T-helper 2 cell treated with Interferon-gamma antibody and Interleukin-4, amounts not matched to agents 100 ng/mL and 5 ng/mL, for 36 hours (primary cell): Measurements from ENCODE around the gene ZNF547. TPM values are rescaled to one million over a fixed set of nuclear protein-coding genes. Genes with fewer than 3 reads are reported as not detected.

Experiments
- intact Hi-C: fragments of 100-400 bp; cut with micrococcal nuclease; formaldehyde crosslinking; loops from one replicate; pipeline ENCODE4 v1.15.1; 2023
- total RNA-seq: library from RNA; stranded (reverse); gene quantifications from 2 replicates; pipeline ENCODE4 v1.2.3, GENCODE V29; 2022

ZNF547 gene
- 2.2 and 2.8 TPM in 2 replicates for total RNA-seq

DNA sequence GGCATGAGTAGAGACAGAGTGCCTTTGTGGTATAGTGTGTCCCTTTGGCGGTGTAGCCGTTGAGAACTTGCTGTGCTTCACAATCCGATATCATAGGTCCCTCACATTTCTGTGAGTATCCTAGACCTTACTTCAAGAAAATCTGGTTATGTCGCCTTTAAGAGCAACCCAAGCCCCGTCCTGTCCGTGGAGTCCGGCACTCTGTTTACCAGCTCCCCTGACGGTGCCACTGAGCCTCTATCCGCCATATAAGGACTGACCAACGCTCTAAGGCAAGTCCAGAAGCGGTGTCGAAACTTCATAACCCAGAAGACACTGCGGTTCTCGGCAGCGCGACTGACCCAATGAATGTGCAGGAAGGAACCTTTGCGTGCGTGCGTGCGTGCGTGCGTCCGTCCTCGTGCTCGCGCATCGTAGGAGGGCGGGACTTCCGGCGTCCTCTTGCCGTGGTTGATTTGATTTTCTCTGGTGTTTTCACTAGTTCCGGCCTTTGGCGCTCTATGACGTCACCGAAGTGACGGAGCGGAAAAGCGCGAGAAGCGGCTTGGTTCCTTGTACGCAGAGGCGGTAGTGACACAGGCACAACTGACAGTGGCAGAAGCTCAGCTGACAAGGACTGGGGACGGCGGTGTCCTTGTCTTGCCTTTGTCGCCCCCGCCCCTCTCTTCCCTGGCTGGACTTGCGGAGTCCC is at the start of gene ZNF547, which contains the start of gene TRAPPC2B:
ZNF547 (plus strand) TSS at position 555 of the 691 bp plus-strand sequence. CDS start 5,005 bp downstream, outside the sequence.
TRAPPC2B (plus strand) TSS at position 555 of the 691 bp plus-strand sequence. CDS start 1,283 bp downstream, outside the sequence.
- intact Hi-C loops = loop anchor here (1.0 to 2.0 kb wide), 11 partner anchors 12 to 456 kb away; partner anchors contain the start of genes ZNF134, ZNF17, ZNF264 and ZNF304

DNA sequence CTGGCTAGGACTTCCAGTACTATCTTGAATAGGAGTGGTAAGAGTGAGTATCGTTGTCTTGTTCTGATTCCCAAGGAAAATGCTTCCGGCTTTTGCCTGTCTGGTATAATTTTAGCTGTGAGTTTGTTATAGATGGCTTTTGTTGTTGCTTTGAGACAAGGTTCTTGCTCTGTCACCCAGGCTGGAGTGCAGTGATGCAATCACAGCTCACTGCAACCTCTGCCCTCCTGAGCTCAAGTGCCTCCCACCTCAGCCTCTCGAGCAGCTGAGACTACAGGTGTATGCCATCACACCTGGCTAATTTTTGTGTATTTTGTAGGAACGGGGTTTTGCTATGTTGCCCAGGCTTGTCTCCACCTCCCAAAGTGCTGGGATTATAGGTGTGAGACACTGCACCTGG is 49.2 kb upstream of the ZNF547 start:
- intact Hi-C loops = no loop called here

DNA sequence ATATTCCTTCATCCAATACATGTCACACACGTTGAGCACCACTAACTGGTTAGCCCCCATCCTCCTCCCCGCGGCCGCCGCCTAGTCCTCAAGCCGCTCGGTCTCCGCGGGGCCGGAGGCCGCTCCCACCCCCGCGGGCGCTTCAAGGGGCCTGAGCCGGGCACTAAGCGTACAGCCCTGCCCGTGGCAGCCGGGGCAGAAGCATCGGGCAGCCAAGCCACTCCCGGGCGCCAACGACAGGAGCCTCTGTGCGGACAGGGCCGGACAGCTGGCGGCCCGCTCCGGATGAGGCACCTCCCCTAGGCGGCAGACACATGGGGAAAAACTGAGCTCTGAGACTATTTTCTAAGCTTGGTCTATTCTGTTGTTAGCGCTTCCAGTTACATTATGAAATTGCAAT is 45.8 kb upstream of the ZNF547 start:
- intact Hi-C loops = no loop called here

DNA sequence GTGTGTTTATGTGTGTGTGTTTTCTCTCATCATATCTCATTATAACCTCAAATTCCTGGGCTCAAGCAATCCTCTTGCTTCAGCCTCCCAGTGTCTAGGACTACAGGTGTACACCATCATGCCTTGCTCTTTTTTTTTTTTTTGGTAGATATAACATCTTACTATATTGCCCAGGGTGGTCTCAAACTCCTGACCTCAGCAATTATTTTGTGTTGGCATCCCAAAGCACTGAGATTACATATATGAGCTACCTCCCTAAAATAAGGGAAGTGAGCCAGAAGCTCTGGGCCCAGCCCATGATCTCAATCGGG is 43.5 kb upstream of the ZNF547 start:
- intact Hi-C loops = loop anchor here (1.0 to 5.0 kb wide), 6 partner anchors 31 to 128 kb away; partner anchors contain the start of genes TRAPPC2B, ZNF264, ZNF304 and ZNF460

DNA sequence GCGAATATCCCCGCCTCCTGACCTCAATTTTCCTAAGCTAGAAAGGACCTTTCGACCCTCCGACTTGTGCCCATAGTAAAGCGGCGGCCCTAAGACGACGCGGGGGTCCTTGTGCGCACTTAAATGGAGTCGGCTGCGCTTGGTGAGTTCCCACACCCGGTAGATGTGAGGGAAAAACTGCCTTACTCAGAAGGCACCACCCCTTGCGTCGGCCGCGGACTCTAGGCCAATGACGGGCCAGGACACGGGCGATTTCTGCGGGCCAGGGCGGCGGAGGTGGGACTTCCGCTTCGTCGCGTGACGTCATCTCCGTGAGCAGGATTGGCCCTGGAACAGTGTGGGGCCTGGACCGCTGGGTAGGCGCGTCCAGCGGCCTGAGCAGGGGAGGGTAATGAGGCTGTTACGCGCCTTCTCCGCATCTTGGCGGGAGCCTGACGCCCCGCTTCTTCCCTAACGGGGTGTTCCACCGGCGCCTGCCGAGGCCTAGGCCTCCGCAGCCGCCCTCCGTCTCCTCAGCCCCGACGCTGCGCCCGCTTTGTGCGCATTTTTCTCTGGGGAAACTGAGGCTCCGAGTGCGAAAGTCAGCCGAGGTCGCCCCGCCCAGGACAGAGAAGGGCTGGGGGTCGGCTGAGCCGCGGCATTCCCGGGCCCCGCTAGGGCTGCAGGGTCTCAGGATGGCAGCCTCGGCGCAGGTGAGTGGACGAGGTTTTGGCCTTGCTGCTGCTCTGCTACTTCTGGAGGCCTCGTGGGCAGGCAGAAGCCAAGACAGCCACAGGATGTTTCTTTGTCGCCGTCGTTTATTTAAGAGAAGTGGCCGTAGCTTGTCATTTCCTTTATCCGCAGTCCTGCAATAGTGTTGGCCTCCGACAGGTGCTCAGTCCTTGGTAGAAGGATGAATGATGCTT is 42.9 kb upstream of the ZNF547 start, which contains the start of gene ZNF543:
ZNF543 (plus strand) TSS at position 293 of the 905 bp plus-strand sequence; CDS start at position 675, 382 bp downstream.
- intact Hi-C loops = loop anchor here (1.0 to 5.0 kb wide), 6 partner anchors 31 to 128 kb away; partner anchors contain the start of genes TRAPPC2B, ZNF264, ZNF304 and ZNF460

DNA sequence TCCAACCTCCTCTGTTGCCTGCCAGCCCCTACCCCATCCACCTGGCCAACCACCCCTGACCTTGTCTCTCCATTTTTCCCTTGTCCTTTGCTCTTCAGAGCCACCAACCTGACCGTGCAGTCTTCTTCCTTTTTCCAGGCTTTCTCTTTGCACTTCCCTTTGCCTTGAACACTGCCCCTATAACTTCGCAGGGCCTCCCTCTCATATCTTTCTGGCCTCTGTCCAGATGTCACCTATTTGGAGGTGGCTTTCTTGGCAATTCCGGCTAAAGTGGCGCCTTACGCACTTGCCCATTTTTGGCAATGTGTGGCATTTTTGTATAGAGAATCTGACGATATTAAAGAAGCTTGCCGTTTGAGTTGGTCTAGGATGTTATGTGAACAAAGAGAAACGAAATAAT is 42.2 kb upstream of the ZNF547 start:
- intact Hi-C loops = loop anchor here (2.0 to 5.0 kb wide), 2 partner anchors 42 to 129 kb away; partner anchors contain the start of genes TRAPPC2B, ZNF264 and ZNF547

DNA sequence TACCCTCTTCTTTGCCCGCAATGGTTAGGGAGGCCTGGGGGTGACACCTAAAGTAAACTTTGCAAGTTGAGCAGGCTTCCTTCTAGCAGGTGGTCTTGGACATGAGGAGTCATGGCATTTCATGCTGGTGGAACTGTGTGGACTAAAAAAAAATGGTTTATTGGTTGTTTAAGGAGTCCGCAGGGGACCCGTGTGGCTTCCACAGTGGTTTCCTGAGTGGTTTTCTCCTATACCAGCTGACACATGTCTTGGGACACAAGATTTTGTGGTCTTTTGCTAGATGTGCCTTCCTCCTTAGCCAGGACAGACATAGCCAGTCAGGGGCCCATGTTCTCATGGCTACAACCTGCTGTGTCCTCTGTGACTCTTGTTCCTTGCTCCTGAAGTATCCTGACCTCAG is 41.6 kb upstream of the ZNF547 start:
- intact Hi-C loops = loop anchor here (2.0 to 5.0 kb wide), 2 partner anchors 41 to 129 kb away; partner anchors contain the start of genes TRAPPC2B, ZNF264 and ZNF547

DNA sequence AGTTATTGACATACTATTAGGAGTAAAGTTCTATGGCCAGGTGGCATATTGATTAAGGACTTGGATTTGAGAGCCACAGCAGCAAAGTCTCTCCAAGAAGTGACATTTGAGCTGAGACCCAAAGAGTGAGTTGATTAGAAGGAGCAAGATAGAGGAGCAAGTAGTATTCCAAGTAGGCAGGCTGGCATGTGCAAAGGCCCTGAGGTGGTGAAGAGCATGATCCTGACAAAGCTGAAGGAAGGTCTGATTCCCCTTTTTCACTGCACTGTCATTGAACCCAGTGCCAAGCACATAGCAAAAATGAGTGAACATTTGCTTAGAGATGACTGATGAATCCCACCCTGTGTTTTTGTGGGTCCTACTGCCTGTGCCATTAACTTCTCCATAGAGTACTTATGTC is 38.4 kb upstream of the ZNF547 start:
- intact Hi-C loops = loop anchor here (5.0 kb wide), 1 partner anchor 133 kb away; the partner anchor contains the start of gene ZNF264

DNA sequence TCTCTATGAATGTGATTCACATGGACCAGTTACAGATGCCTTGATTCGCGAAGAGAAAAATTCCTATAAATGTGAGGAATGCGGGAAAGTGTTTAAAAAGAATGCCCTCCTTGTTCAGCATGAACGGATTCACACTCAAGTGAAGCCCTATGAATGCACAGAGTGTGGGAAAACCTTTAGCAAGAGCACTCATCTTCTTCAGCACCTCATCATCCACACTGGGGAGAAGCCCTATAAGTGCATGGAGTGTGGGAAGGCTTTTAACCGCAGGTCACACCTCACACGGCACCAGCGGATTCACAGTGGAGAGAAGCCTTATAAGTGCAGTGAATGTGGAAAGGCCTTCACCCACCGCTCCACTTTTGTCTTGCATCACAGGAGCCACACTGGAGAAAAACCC is 35.4 kb upstream of the ZNF547 start:
- intact Hi-C loops = no loop called here

DNA sequence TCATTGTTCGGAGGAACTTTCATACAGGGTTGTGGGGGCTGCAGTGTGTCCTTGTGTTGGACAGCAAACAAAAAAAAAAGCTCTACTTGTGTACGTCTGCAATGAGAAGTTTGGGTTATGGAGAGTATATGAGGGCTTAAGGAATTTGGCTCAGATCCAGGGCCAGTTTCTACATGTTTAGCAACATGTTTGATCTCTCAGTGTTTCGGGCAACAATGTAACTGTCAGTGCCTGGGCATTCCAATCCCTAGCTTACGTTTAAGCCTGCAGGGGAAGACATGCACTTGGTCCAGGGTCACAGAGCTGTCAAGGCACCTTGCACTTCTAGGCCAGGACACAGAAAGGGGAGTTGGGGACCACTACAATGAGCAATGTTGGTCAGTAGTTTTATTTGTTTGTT is 29.2 kb upstream of the ZNF547 start:
- intact Hi-C loops = no loop called here

DNA sequence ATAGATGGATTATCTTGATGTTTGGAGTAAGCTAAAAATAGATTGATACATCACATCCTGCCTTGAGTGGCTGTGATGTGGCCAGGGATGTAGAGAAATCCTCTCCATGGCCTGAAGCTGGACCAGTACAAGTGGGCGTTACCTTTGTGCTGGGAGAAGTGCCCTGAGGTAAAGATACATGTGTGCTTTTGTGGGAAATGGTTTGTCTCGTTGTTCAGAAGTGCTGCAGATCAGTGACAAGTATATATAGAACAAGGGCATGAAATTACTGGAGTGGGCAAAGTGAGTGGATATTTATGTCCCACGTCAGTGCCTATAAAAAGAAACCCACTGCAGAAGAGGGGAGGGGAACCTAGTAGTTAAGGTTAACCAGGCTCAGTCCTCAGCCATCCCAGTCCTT is 24.5 kb upstream of the ZNF547 start:
- intact Hi-C loops = no loop called here

DNA sequence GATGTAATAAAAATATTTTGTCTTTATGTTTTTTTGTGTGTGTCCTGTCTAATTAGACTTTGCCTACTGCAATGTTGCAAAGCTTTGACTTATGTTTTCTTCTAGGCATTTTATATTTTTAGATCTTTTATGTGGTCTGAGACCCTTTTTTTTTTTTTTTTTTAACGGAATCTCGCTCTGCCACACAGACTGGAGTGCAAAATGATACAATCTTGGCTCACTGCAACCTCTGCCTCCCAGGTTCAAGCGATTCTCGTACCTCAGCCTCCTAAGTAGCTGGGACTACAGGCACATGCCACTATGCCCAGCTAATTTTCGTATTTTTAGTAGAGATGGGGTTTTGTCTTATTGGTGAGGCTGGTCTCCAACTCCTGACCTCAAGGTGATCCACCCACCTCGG is 20.8 kb upstream of the ZNF547 start:
- intact Hi-C loops = no loop called here

DNA sequence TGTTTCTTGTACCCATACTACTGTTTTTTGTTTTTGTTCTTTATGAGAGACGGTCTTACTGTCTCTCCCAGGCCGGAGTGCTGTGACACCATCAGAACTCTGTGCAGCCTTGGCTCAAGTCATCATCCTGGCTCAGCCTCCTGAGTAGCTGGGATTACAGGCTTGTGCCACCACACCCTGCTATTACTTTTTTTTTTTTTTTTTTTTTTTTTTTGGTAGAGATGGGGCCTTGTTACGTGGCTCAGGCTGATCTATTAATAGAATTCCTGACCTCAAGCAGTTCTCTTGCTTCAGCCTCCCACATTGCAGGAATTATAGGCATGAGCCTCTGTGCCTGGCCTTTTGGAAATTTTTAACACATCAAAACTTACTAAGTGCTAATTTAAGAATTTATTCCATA is 15.2 kb upstream of the ZNF547 start:
- intact Hi-C loops = no loop called here

DNA sequence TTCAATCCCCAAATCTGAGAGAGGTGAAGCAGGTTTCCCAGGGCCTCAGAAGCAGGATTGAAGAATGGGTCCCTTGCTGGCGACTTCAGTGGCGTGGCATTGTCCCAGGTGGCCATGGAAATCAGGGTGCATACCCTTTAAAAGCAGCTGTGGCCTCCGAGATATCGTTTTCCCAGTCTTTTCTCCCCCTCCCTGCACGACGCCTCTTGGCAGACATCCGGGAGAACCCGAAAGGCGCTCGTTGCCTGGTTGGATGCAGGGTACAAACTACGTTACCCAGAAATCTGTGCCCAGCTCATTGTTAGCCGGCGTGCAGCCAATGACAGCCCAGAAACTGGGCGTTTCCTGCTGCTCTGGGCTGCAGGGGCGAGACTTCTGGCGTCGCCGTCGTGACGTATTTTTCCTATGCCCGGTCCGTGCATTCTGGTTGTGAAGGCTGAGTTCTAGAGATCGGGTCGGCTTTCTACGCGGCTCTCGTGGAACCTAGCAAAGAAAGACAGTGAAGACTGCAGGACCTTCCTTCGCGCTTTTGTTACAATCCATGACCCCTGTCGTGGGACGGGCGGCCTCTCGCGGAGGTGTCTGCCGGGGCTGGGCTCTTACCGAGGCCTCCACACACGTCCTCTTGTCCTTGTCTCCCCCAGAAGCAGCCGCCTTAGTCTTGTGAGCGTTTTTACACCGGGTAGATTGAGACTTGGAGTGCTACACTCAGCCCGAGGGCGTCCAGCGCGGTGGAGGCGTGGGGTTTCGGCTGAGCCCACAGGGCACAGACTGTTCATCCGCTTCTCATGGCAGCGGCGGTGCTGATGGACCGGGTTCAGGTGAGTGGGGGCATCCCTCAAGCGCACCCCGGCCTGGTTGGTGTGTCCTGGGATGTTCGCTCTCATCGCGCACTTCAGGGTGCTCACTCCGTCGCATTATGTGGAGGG is 12.2 kb upstream of the ZNF547 start, which contains the start of gene ZNF304:
ZNF304 (plus strand) TSS at position 395 of the 929 bp plus-strand sequence; CDS start at position 789, 394 bp downstream.
- intact Hi-C loops = loop anchor here (1.0 kb wide), 7 partner anchors 12 to 136 kb away; partner anchors contain the start of genes TRAPPC2B, ZNF17, ZNF419 and ZNF460

DNA sequence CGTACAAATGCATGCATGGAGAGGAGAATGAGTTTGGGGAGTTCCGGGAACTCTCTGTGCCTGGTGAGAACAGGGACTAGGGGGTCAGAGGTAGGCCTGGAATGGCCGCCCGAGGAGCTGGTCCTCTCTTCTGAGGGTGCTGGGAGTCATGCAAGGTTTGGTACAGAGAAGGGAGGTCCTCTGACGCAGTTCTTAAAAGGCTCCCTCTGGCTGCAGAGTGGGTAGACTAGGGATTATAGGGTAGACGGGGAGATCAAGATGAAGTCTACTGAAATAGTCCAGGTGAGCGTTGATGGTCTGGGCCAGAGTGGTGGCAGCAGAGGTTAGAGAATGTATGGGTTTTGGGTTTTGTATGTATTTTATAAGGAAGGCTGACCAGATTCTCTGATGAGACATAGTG is 11.5 kb upstream of the ZNF547 start:
- intact Hi-C loops = loop anchor here (1.0 kb wide), 7 partner anchors 11 to 135 kb away; partner anchors contain the start of genes TRAPPC2B, ZNF17, ZNF419 and ZNF460

DNA sequence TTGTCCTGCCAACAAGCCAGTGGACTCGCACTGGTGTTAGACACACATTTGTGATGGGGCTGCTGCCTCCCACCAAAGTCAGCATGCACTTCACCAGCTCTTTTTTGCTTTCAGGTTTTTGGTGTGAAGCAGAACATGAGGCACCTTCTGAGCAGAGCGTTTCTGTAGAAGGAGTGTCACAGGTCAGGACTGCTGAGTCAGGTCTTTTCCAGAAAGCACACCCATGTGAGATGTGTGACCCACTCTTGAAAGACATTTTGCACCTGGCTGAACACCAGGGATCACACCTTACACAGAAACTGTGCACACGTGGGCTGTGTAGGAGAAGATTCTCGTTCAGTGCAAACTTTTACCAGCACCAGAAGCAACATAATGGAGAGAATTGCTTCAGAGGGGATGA is 7.4 kb upstream of the ZNF547 start:
- intact Hi-C loops = no loop called here

DNA sequence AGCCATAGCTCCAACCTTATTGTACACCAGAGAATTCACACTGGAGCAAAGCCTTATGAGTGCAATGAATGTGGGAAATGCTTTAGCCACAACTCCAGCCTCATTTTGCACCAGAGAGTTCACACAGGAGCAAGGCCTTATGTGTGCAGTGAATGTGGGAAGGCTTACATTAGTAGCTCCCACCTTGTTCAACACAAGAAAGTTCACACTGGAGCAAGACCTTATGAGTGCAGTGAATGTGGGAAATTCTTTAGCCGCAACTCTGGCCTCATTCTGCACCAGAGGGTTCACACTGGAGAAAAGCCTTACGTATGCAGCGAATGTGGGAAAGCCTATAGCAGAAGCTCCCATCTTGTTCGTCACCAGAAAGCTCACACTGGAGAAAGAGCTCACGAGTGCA is 5.9 kb upstream of the ZNF547 start:
- intact Hi-C loops = no loop called here

DNA sequence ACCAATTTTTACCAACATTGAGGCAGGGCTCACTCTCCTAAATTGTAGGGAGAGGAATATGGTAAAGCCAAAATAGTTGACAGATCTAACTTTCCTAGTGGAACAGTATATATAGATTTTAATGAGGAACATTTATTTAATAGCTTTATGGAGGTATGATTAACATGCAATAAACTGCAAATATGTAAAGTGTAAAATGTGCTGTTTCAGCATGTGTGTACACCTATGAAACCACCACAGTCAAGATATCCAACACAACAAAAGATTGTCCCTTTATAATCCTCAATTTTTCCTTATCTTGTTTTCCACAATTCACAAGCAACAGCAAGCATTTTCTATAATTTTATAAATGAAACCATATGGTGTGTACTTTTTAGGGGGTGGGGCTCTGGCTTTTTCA is 4.1 kb upstream of the ZNF547 start:
- intact Hi-C loops = no loop called here

DNA sequence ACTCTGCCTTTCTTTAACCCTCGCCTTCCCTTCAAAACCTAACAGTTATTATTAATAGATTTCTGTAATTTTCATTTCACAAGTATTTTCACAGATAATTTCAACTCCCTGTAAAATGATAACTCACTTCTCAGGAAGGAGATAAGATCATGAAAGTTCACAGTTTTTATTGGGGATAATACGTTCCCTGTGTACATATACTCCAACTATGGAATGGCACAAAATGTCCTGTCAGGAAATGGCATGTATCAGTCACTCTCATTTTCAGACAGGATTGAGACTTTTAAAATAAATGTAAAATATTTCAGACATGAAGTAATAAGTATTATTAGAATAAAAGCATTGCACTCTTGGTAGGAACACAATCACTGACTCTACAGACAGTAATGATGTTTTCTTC is 932 bp upstream of the ZNF547 start:
- intact Hi-C loops = loop anchor here (2.0 kb wide), 3 partner anchors 42 to 172 kb away; partner anchors contain the start of genes ZNF17, ZNF264 and ZNF543

DNA sequence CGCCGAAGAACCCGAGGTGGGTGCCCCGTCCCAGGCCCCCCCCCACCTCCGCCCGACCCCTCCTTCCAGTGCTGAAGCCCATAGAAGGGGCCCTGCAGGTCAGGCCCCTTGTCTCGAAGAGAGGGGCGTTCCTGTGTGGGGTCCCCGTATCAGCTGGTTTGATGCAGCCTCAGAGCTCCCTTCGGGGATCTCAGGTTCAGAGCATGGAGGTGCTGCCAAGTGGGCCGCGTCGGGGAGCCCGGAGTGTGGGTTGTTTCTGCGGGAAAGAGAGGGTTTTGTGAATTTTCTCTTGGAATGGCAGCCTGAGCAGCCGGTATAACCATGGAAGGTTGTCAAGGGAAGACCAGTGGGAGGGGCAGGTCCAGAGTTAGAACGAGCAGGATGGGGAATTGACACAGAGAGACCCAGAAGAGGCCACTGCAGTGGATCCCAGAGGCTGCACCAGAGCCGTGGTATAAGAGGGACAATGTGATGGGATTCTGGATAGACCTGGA is 384 bp downstream of the ZNF547 start:
- intact Hi-C loops = loop anchor here (1.0 to 2.0 kb wide), 11 partner anchors 12 to 456 kb away; partner anchors contain the start of genes ZNF134, ZNF17, ZNF264 and ZNF304
